ENCODE data around the gene KRT12. TPM values are rescaled to one million over a fixed set of nuclear protein-coding genes. Genes with fewer than 3 reads are reported as not detected.

Gene KRT12
- total and polyA plus RNA-seq, 9 of the 15 experiments (the other 6 are each of a cell fraction or from before 2014, with no cell fraction given): 0.18 to 7.0 (median 2.2) TPM

DNA sequence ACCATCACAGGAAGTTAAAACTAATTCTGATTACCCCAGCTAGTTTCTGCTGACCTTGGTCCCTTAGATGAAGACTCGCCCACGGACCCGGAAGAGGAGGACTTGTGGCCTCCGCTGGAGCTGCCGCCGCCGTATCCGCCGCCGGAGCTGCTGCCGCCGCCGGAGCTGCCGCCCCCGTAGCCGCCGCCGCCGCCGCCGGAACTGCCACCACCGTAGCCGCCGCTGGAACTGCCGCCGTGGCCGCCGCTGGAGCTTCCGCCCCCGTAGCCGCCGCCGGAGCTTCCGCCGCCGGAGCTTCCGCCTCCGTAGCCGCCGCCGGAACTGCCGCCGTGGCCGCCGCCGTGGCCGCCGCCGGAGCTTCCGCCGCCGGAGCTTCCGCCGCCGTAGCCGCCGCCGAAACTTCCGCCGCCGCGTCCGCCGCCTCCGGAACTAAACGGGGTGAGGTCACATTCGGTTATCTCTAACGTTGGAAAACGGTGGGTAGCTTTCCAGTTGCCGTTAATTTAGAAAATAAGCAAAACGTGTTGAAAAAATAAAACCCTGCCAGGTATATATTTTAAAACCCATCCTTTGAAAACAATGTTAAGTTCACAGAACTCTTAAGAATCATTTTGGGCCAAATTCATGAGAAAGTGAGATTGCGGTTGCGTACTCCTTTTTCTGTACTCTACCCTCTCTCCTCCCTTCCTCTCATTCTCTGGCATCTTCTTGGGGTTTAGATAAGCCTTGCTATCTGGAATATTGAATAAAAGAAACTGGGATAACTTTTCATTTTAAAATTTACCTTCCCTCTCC, 48.1 kb downstream of the KRT12 start (continued):
- TF ChIP-seq, protein P1, sequence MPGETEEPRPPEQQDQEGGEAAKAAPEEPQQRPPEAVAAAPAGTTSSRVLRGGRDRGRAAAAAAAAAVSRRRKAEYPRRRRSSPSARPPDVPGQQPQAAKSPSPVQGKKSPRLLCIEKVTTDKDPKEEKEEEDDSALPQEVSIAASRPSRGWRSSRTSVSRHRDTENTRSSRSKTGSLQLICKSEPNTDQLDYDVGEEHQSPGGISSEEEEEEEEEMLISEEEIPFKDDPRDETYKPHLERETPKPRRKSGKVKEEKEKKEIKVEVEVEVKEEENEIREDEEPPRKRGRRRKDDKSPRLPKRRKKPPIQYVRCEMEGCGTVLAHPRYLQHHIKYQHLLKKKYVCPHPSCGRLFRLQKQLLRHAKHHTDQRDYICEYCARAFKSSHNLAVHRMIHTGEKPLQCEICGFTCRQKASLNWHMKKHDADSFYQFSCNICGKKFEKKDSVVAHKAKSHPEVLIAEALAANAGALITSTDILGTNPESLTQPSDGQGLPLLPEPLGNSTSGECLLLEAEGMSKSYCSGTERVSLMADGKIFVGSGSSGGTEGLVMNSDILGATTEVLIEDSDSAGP (CRISPR knock-in tag; IDR thresholded peaks at IDR 0.05): no peak
- TF ChIP-seq GABPB2 (CRISPR knock-in tag; conservative IDR thresholded peaks at IDR 0.05) (no peak), HSF4 (CRISPR knock-in tag; IDR thresholded peaks at IDR 0.05; ENCODE audit: borderline replicate concordance) (no peak), ZKSCAN8 (CRISPR knock-in tag; IDR thresholded peaks at IDR 0.05) (no peak), NR1H2 (CRISPR knock-in tag; IDR thresholded peaks at IDR 0.05) (no peak), RCOR1 (IDR thresholded peaks at IDR 0.05; ENCODE audit: borderline replicate concordance in 1 of 2, low read depth in 2 of 2, low read length in 2 of 2) (no peak), NFE2L1 (tag; IDR thresholded peaks at IDR 0.05; ENCODE audit: borderline replicate concordance, low read depth) (no peak), FIP1L1 (IDR thresholded peaks at IDR 0.05; ENCODE audit: low read depth, low read length, poor library complexity, severe bottlenecking) (peak; percentile 21), CREM (IDR thresholded peaks at IDR 0.05; ENCODE audit: low read depth) (no peak), DACH1 (IDR thresholded peaks at IDR 0.05; ENCODE audit: partially characterized antibody) (no peak)
- TF ChIP-seq, protein P2, sequence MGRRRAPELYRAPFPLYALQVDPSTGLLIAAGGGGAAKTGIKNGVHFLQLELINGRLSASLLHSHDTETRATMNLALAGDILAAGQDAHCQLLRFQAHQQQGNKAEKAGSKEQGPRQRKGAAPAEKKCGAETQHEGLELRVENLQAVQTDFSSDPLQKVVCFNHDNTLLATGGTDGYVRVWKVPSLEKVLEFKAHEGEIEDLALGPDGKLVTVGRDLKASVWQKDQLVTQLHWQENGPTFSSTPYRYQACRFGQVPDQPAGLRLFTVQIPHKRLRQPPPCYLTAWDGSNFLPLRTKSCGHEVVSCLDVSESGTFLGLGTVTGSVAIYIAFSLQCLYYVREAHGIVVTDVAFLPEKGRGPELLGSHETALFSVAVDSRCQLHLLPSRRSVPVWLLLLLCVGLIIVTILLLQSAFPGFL (CRISPR knock-in tag; IDR thresholded peaks at IDR 0.05): no peak
- TF ChIP-seq, protein P3, sequence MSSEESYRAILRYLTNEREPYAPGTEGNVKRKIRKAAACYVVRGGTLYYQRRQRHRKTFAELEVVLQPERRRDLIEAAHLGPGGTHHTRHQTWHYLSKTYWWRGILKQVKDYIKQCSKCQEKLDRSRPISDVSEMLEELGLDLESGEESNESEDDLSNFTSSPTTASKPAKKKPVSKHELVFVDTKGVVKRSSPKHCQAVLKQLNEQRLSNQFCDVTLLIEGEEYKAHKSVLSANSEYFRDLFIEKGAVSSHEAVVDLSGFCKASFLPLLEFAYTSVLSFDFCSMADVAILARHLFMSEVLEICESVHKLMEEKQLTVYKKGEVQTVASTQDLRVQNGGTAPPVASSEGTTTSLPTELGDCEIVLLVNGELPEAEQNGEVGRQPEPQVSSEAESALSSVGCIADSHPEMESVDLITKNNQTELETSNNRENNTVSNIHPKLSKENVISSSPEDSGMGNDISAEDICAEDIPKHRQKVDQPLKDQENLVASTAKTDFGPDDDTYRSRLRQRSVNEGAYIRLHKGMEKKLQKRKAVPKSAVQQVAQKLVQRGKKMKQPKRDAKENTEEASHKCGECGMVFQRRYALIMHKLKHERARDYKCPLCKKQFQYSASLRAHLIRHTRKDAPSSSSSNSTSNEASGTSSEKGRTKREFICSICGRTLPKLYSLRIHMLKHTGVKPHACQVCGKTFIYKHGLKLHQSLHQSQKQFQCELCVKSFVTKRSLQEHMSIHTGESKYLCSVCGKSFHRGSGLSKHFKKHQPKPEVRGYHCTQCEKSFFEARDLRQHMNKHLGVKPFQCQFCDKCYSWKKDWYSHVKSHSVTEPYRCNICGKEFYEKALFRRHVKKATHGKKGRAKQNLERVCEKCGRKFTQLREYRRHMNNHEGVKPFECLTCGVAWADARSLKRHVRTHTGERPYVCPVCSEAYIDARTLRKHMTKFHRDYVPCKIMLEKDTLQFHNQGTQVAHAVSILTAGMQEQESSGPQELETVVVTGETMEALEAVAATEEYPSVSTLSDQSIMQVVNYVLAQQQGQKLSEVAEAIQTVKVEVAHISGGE (CRISPR knock-in tag; IDR thresholded peaks at IDR 0.05): peak in 2 of 3 experiments; percentile 76 to 95; a peak in 4 of 6 replicates
- TF ChIP-seq, protein P4, sequence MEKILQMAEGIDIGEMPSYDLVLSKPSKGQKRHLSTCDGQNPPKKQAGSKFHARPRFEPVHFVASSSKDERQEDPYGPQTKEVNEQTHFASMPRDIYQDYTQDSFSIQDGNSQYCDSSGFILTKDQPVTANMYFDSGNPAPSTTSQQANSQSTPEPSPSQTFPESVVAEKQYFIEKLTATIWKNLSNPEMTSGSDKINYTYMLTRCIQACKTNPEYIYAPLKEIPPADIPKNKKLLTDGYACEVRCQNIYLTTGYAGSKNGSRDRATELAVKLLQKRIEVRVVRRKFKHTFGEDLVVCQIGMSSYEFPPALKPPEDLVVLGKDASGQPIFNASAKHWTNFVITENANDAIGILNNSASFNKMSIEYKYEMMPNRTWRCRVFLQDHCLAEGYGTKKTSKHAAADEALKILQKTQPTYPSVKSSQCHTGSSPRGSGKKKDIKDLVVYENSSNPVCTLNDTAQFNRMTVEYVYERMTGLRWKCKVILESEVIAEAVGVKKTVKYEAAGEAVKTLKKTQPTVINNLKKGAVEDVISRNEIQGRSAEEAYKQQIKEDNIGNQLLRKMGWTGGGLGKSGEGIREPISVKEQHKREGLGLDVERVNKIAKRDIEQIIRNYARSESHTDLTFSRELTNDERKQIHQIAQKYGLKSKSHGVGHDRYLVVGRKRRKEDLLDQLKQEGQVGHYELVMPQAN (IDR thresholded peaks at IDR 0.05; ENCODE audit: borderline replicate concordance): no peak; the same call in 1 of the 2 replicates
- TF ChIP-seq, protein P5, sequence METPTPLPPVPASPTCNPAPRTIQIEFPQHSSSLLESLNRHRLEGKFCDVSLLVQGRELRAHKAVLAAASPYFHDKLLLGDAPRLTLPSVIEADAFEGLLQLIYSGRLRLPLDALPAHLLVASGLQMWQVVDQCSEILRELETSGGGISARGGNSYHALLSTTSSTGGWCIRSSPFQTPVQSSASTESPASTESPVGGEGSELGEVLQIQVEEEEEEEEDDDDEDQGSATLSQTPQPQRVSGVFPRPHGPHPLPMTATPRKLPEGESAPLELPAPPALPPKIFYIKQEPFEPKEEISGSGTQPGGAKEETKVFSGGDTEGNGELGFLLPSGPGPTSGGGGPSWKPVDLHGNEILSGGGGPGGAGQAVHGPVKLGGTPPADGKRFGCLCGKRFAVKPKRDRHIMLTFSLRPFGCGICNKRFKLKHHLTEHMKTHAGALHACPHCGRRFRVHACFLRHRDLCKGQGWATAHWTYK (CRISPR knock-in tag; IDR thresholded peaks at IDR 0.05): no peak
